ENCODE data around the gene C16orf74.

Gene C16orf74

DNA sequence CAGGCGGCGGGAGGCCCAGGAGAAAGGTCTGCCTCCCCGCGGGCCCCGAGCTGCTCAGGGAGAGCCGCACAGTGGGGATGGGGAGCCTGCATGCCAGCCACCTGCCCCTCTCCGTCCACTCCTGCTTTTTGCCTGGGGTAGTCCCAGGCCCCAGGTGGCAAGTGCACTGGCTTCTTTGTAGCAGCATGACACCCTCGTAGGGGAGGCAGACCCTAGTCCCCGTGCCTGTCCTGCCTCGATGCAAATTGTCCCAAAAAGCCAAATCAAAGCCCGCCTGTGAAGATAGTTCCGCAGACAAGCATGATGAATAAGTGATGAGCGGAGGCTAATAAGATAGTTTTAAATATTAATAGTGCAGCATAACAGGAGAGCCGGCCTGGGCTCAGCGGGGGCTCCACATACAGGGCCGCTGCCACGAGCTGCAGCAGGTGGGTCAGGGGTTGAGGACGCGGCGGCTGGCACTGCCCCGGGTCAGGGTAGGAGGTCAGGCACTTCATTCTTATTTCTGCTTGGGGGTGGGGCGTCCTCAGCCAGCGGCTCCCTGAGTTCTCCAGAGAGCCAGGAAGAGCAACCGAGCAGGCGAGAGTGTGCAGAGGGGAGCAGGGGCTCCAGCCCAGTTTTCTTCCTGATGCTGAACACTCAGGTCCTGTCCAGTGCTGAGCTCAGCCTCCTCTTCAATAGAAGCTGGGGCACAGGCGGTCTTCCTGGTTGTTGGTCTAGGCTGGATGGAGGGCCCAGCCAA lies 89.0 kb downstream of the C16orf74 start:
- no peak overlapping the region for H3K4me3 ChIP-seq (ENCODE audit: low read depth in 1 of 2, low read length in 2 of 2)
- H3K9me3 ChIP-seq (ENCODE audit: control insufficient read depth in 1 of 2, low read length in 2 of 2), result no peaks in the 10 kb centered on the region
- H3K27me3 ChIP-seq (ENCODE audit: control insufficient read depth in 1 of 2, insufficient read depth in 2 of 2, low read length in 2 of 2), result no peaks in the 10 kb centered on the region
- H3K9ac ChIP-seq (ENCODE audit: low read depth in 1 of 2, low read length in 2 of 2), result no peak overlapping the region
- H3K36me3 ChIP-seq (ENCODE audit: control insufficient read depth in 1 of 2, insufficient read depth in 2 of 2, low read length in 2 of 2), result peaks cover 70 to 95% of the 10 kb centered on the region in 2 donors
- no peak overlapping the region for H3K27ac ChIP-seq (ENCODE audit: low read depth, low read length)
- peaks cover 0 to 13% of the 10 kb centered on the region in 2 donors for H3K4me1 ChIP-seq (ENCODE audit: control insufficient read depth in 1 of 2, insufficient read depth in 2 of 2, low read length in 2 of 2)

GRCh38 chr16:85660843-85661739 lies 89.8 kb downstream of the C16orf74 start:
- no peaks in the 10 kb centered on the region for H3K27me3 ChIP-seq (ENCODE audit: control insufficient read depth in 1 of 2, insufficient read depth in 2 of 2, low read length in 2 of 2)
- no peak overlapping the region for H3K27ac ChIP-seq (ENCODE audit: low read depth, low read length)
- H3K4me3 ChIP-seq (ENCODE audit: low read depth in 1 of 2, low read length in 2 of 2), result no peak overlapping the region
- H3K9ac ChIP-seq (ENCODE audit: low read depth in 1 of 2, low read length in 2 of 2), result no peak overlapping the region
- no peaks in the 10 kb centered on the region for H3K9me3 ChIP-seq (ENCODE audit: control insufficient read depth in 1 of 2, low read length in 2 of 2)
- peaks cover 69 to 93% of the 10 kb centered on the region in 2 donors for H3K36me3 ChIP-seq (ENCODE audit: control insufficient read depth in 1 of 2, insufficient read depth in 2 of 2, low read length in 2 of 2)
- peaks cover 0 to 13% of the 10 kb centered on the region in 2 donors for H3K4me1 ChIP-seq (ENCODE audit: control insufficient read depth in 1 of 2, insufficient read depth in 2 of 2, low read length in 2 of 2)

GRCh38 chr16:85659805-85660511 lies 90.9 kb downstream of the C16orf74 start:
- Histone ChIP-seq H3K36me3 (ENCODE audit: control insufficient read depth in 1 of 2, insufficient read depth in 2 of 2, low read length in 2 of 2) (peaks cover 69 to 93% of the 10 kb centered on the region in 2 donors), H3K4me3 (ENCODE audit: low read depth in 1 of 2, low read length in 2 of 2) (no peak overlapping the region), H3K27me3 (ENCODE audit: control insufficient read depth in 1 of 2, insufficient read depth in 2 of 2, low read length in 2 of 2) (no peaks in the 10 kb centered on the region), H3K9ac (ENCODE audit: low read depth in 1 of 2, low read length in 2 of 2) (no peak overlapping the region), H3K9me3 (ENCODE audit: control insufficient read depth in 1 of 2, low read length in 2 of 2) (no peaks in the 10 kb centered on the region), H3K4me1 (ENCODE audit: control insufficient read depth in 1 of 2, insufficient read depth in 2 of 2, low read length in 2 of 2) (peaks cover 0 to 13% of the 10 kb centered on the region in 2 donors), H3K27ac (ENCODE audit: low read depth, low read length) (no peak overlapping the region)

DNA sequence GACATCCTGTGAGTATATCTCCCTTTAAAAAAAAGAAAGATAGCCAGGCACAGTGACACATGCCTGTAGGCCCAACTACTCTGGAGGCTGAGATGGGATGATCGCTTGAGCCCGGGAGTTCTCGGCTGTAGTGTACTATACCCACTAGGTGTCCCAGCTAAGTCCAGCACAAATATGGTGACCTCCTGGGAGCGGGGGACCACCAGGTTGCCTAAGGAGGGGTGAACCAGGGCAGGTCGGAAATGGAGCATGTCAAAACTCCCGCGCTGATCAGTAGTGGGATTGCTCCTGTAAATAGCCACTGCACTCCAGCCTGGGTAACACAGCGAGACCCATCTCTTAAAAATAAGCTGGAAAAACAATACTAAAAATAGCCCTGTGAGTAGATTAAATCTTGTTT lies 91.6 kb downstream of the C16orf74 start:
- H3K9ac ChIP-seq (ENCODE audit: low read depth in 1 of 2, low read length in 2 of 2), result no peak overlapping the region
- no peaks in the 10 kb centered on the region for H3K27me3 ChIP-seq (ENCODE audit: control insufficient read depth in 1 of 2, insufficient read depth in 2 of 2, low read length in 2 of 2)
- no peak overlapping the region for H3K4me3 ChIP-seq (ENCODE audit: low read depth in 1 of 2, low read length in 2 of 2)
- H3K36me3 ChIP-seq (ENCODE audit: control insufficient read depth in 1 of 2, insufficient read depth in 2 of 2, low read length in 2 of 2), result peaks cover 65 to 93% of the 10 kb centered on the region in 2 donors
- H3K4me1 ChIP-seq (ENCODE audit: control insufficient read depth in 1 of 2, insufficient read depth in 2 of 2, low read length in 2 of 2), result peaks cover 0 to 13% of the 10 kb centered on the region in 2 donors
- no peak overlapping the region for H3K27ac ChIP-seq (ENCODE audit: low read depth, low read length)
- H3K9me3 ChIP-seq (ENCODE audit: control insufficient read depth in 1 of 2, low read length in 2 of 2), result no peaks in the 10 kb centered on the region

GRCh38 chr16:85658504-85659326 lies 92.2 kb downstream of the C16orf74 start:
- peaks cover 0 to 10% of the 10 kb centered on the region in 2 donors for H3K4me1 ChIP-seq (ENCODE audit: control insufficient read depth in 1 of 2, insufficient read depth in 2 of 2, low read length in 2 of 2)
- no peak overlapping the region for H3K9ac ChIP-seq (ENCODE audit: low read depth in 1 of 2, low read length in 2 of 2)
- no peak overlapping the region for H3K27ac ChIP-seq (ENCODE audit: low read depth, low read length)
- peaks cover 59 to 93% of the 10 kb centered on the region in 2 donors for H3K36me3 ChIP-seq (ENCODE audit: control insufficient read depth in 1 of 2, insufficient read depth in 2 of 2, low read length in 2 of 2)
- no peak overlapping the region for H3K4me3 ChIP-seq (ENCODE audit: low read depth in 1 of 2, low read length in 2 of 2)
- H3K27me3 ChIP-seq (ENCODE audit: control insufficient read depth in 1 of 2, insufficient read depth in 2 of 2, low read length in 2 of 2), result no peaks in the 10 kb centered on the region
- H3K9me3 ChIP-seq (ENCODE audit: control insufficient read depth in 1 of 2, low read length in 2 of 2), result no peaks in the 10 kb centered on the region

GRCh38 chr16:85657996-85658395 lies 92.9 kb downstream of the C16orf74 start:
- Histone ChIP-seq H3K36me3 (ENCODE audit: control insufficient read depth in 1 of 2, insufficient read depth in 2 of 2, low read length in 2 of 2) (peaks cover 52 to 89% of the 10 kb centered on the region in 2 donors), H3K27ac (ENCODE audit: low read depth, low read length) (no peak overlapping the region)

More at GRCh38 chr16:85657996-85658395, 92.9 kb downstream of the C16orf74 start:
- no peak overlapping the region for H3K9ac ChIP-seq (ENCODE audit: low read depth in 1 of 2, low read length in 2 of 2)
- H3K9me3 ChIP-seq (ENCODE audit: control insufficient read depth in 1 of 2, low read length in 2 of 2), result no peaks in the 10 kb centered on the region
- H3K27me3 ChIP-seq (ENCODE audit: control insufficient read depth in 1 of 2, insufficient read depth in 2 of 2, low read length in 2 of 2), result no peaks in the 10 kb centered on the region
- H3K4me3 ChIP-seq (ENCODE audit: low read depth in 1 of 2, low read length in 2 of 2), result no peak overlapping the region
- H3K4me1 ChIP-seq (ENCODE audit: control insufficient read depth in 1 of 2, insufficient read depth in 2 of 2, low read length in 2 of 2), result peaks cover 0 to 11% of the 10 kb centered on the region in 2 donors
